ENCODE results near the gene KRT6A. TPM values are rescaled to one million over a fixed set of nuclear protein-coding genes. Genes with fewer than 3 reads are reported as not detected.

KRT6A gene
- total and polyA plus RNA-seq, 7 donors, result 0.13 to 1.4 (median 0.52) TPM; not detected in 1

DNA sequence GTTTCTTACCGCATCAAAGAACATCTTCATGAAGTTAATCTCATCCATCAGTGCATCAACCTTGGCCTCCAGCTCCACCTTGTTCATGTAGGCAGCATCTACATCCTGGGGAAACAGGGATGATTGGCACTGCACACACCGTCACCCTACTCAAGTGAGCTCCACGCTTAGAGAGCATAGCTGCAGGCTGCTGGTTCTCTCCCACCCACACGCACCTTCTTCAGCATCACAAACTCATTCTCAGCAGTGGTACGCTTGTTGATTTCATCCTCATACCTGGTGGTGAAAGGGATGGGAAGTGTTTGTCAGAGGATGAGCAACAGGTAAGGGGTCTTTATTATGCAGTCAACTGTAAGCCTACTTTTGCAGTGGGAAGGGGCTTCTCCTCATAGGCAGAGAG, 24.8 kb upstream of the KRT6A start:
- DNase-seq, result no peak
- Histone ChIP-seq H3K36me3 (ENCODE audit: insufficient read depth in 1 of 2, low read depth in 1 of 2) (no peaks in the 10 kb centered on the region), H3K9me3 (no peaks in the 10 kb centered on the region), H3K4me1 (no peaks in the 10 kb centered on the region), H3K4me3 (no peak overlapping the region), H3K27ac (no peak overlapping the region), H3K27me3 (ENCODE audit: insufficient read depth in 3 of 3, low read length in 2 of 3) (peaks cover 0 to 8% (median 2%) of the 10 kb centered on the region in 3 donors)
- no peak for ATAC-seq
- TF ChIP-seq, protein P1, sequence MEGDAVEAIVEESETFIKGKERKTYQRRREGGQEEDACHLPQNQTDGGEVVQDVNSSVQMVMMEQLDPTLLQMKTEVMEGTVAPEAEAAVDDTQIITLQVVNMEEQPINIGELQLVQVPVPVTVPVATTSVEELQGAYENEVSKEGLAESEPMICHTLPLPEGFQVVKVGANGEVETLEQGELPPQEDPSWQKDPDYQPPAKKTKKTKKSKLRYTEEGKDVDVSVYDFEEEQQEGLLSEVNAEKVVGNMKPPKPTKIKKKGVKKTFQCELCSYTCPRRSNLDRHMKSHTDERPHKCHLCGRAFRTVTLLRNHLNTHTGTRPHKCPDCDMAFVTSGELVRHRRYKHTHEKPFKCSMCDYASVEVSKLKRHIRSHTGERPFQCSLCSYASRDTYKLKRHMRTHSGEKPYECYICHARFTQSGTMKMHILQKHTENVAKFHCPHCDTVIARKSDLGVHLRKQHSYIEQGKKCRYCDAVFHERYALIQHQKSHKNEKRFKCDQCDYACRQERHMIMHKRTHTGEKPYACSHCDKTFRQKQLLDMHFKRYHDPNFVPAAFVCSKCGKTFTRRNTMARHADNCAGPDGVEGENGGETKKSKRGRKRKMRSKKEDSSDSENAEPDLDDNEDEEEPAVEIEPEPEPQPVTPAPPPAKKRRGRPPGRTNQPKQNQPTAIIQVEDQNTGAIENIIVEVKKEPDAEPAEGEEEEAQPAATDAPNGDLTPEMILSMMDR (IDR thresholded peaks at IDR 0.05), result no peak
- 93 to 95% (median 95%) methylated on average over 5 of the region's 5 CpGs for WGBS, 3 donors
- intact Hi-C loops (cut with DNase I), result no loop called here

DNA sequence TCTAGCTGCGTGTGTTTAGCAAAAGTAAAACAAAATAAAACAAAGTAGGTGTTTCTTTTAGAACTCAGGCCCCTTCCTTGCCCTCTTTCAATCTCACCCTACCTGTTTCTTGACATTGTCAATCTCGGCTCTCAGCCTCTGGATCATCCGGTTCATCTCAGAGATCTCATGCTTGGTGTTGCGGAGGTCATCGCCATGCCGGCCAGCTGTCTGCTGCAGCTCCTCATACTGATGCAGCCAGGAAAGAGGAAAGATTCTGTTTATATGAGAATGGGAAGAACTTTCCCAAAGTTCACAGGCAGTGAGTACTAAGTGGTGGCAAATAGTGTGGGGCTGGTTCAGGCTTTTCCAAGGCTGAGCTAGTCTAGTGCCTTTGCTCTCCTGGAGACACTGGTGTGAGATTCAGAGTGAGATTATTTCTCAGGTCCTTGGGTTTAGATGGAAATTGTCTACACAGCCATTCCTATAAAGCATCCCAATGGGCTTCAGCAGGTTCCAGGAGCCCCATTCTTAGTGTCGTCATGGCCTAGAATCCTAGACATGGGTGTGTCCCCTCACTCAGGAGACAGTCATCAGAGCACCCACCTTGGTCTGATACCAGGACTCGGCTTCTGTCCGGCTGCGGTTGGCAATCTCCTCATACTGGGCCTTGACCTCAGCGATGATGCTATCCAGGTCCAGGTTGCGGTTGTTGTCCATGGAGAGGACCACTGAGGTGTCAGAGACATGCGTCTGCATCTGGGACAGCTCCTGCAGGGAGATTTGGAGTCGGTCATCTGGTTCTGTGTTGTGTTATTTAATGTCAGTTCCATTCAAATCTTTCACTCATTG, 24.2 kb upstream of the KRT6A start:
- Histone ChIP-seq H3K4me3 (no peak overlapping the region), H3K4me1 (no peaks in the 10 kb centered on the region), H3K27me3 (ENCODE audit: insufficient read depth in 3 of 3, low read length in 2 of 3) (peaks cover 0 to 2% (median 1%) of the 10 kb centered on the region in 3 donors), H3K9me3 (no peaks in the 10 kb centered on the region), H3K27ac (no peak overlapping the region), H3K36me3 (ENCODE audit: insufficient read depth in 1 of 2, low read depth in 1 of 2) (no peaks in the 10 kb centered on the region)
- TF ChIP-seq, protein P1 (IDR thresholded peaks at IDR 0.05), result no peak
- no peak for DNase-seq
- intact Hi-C loops (cut with DNase I), result no loop called here
- ATAC-seq, result no peak
- WGBS, 3 donors, result 96% methylated on average over 14 of the region's 14 CpGs

DNA sequence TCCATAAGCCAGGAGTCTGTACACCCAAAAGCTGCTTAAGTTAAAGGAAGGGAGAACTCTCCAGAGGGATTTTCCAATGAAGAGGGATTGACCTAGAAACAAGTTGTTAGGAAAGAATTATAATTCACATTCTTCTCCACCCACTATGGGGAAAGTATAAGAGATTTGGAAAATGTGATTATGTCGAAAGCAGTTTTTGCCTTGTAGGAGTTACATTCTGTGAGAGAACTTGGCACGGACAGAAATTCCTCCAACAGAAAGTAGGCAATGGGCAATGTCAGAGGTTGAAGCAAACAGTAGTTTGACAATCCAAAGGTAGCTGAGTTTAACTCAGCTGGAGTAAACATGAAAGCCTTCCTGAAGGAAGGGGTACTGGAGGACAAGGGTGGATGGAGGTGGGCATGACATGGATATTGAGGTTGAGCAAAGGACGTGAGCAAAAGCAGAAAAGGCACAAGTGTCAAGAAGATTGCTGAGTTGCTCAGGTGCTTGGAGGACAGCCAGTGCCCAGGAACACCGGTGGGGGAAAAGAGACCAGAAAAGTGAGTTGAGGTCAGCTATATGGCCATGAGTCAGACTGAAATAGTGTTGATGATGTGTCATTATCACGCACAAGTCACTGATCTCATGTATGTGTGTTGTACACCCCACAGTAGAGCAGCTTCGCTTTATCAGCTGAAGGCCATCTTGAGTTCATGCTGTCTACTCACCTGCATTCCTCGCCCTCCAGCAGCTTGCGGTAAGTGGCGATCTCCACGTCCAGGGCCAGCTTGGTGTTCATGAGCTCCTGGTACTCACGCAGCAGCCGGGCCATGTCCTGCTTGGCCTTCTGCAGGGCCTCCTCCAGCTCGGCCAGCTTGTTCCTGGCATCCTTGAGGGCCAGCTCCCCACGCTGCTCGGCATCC, 23.1 kb upstream of the KRT6A start:
- Histone ChIP-seq H3K4me1 (no peaks in the 10 kb centered on the region), H3K9me3 (peaks cover 2% of the 10 kb centered on the region), H3K4me3 (no peak overlapping the region), H3K36me3 (ENCODE audit: insufficient read depth in 1 of 2, low read depth in 1 of 2) (no peaks in the 10 kb centered on the region), H3K27ac (no peak overlapping the region), H3K27me3 (ENCODE audit: insufficient read depth in 3 of 3, low read length in 2 of 3) (peaks cover 0 to 2% (median 0%) of the 10 kb centered on the region in 3 donors)
- DNase-seq, result no peak
- 90 to 92% (median 90%) methylated on average over 15 of the region's 15 CpGs for WGBS, 3 donors
- TF ChIP-seq, protein P1 (IDR thresholded peaks at IDR 0.05), result no peak
- ATAC-seq, result no peak
- intact Hi-C loops (cut with DNase I), result no loop called here

DNA sequence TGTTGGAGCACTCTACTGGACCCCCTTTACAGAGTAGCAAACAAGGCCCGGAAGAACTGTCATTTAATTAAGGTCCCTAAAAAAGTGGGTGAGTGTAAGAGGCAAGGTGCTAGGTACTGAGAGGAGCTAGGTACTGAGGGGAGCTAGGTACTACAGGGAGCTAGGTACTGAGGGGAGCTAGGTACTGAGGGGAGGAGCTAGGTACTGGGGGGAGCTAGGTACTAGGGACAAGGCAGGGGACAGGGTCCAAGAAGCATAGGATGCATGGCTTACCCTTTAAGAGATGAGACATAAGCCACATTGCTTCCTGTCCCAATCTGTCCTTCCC, 22.2 kb upstream of the KRT6A start:
- ATAC-seq (no peak), DNase-seq (no peak)
- H3K4me3 ChIP-seq, result no peak overlapping the region
- no peaks in the 10 kb centered on the region for H3K36me3 ChIP-seq (ENCODE audit: insufficient read depth in 1 of 2, low read depth in 1 of 2)
- H3K27me3 ChIP-seq (ENCODE audit: insufficient read depth in 3 of 3, low read length in 2 of 3), result peaks cover 0 to 3% (median 2%) of the 10 kb centered on the region in 3 donors
- TF ChIP-seq, protein P1 (IDR thresholded peaks at IDR 0.05), result no peak
- WGBS, 3 donors, result 95 to 100% (median 98%) methylated on average over 1 of the region's 1 CpG
- intact Hi-C loops (cut with DNase I), result no loop called here
- no peaks in the 10 kb centered on the region for H3K4me1 ChIP-seq
- no peak overlapping the region for H3K27ac ChIP-seq
- peaks cover 6% of the 10 kb centered on the region for H3K9me3 ChIP-seq

Measured in psoas muscle (tissue), 8 donors.